T47D (cell line): ENCODE results near the gene TBKBP1.

ENCODE experiments used
- DNase-seq, 2 experiments: peaks; one replicate each; pipeline versions ENCODE4 v3.0.0 to v3.0.0-alpha.2; 2011 to 2012; ENCODE audit warnings: low read depth in 1 of 2, low spot score in 1 of 2
- JUND ChIP-seq: IDR thresholded peaks from 2 replicates; pipeline ENCODE4 v1.6.1; 2012; ENCODE audit warnings: low read depth
- in situ Hi-C: cut with HindIII; loops from 2 replicates; pipeline ENCODE4 v1.10.0; 2016; ENCODE audit warnings: low sequenced_read_pairs, low pct_unique_long_range_greater_than_20kb

TBKBP1 gene

DNA sequence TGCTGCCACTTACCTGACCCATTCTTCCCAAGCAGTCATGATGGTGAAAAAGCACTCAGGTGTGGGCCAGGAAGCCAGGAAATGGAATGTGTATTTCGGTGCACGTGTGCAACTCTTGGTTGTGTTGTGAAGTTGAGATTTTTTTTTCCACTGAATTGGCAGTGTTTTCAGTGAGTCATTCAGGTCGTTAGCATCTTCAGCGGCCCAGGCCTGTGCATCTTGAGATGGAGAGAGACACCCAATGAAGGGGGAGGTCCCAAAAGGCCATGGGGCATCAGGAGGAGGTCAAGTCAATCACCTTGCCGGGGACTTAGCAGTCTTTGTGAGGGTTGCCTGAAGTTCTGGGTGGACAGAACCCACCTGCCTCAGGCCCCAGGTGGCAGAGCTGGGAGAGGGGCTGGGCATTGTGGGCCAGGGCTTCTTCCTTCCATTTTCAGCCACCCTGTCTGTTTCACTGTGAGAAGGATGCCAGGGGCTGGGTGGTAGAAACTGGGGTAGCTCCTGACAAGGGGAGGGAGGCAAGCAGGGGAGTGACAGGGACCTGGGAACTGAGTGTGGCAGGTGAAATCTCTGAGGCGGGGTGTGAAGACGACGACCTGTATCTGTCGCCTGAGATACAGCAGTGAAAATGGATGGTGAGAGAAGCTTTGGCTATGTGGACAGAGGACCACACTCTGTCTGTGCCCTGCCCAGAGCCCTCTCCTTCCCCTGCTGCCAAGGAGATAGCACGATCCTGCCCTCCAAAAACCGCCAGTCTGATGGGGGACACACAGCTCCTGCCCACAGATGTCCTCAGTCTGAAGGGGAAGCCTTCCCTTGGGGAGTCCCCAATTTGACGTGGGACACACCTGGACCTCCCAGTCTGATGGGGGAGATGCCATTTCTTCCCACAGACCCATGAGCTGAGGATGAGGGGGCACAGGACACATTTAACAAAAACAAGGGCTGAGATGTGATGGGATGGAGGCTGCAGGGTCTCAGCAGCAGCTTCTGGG, 11.9 kb downstream of the TBKBP1 start:
- DNase-seq: no peak
- no peak for TF ChIP-seq JUND
- in situ Hi-C loops: no loop called here

DNA sequence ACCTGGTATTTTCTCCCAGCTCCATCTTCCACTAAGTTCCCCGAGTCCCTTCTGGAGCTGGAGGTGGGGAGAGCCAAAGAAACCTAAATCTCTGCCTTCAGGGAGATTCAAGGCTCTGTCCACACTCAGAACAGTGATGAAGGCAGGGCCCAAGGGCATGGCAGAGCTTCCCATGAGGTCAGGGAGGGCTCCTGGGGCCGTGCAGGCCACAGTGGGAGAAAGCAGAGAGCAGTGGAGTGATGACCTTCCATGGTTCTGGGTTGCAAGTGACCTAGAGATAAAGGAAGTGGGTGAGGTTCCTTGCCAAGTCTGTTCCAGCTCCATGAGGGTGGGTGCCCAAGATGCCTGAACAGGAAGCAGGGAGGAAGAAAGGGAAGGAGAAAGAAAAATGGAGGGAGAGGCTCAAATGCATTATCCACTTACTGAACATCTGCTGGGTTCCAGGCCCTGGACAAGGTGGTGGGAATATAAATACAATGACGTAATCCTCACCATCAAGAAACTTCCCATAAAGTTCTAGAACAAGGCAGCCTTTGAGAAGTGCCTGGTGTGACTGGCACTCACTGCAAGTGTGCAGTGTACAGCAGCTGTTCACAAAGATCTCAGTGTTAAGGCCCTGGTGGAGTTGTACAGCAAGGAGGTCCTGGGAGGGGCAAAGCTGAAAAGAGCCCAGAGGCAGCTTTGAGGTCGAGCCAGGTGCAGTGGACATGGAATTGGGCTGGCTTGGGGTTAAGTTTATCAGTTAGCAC, 13.3 kb downstream of the TBKBP1 start:
- in situ Hi-C loops: no loop called here
- no peak for DNase-seq
- TF ChIP-seq JUND: no peak

DNA sequence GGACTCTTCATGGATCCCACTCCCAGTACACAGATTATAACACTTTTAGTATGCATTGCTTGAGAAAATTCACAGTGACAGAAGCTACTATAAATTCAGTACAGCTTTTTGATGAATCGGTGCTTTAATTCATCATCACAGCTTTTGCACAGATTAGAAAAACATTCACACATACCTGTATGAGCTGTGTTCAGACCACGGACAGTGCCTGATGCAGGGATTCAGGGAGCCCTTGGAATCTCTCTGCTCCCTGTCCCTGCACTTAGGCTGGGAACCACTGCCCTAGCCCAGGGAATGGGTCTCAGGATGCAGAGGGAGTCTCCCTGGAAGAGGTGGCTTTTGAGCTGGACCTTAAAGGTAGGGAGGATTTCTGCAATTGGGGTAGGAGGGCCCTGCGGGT, 13.9 kb downstream of the TBKBP1 start:
- no peak for DNase-seq
- TF ChIP-seq JUND: no peak
- in situ Hi-C loops: no loop called here

DNA sequence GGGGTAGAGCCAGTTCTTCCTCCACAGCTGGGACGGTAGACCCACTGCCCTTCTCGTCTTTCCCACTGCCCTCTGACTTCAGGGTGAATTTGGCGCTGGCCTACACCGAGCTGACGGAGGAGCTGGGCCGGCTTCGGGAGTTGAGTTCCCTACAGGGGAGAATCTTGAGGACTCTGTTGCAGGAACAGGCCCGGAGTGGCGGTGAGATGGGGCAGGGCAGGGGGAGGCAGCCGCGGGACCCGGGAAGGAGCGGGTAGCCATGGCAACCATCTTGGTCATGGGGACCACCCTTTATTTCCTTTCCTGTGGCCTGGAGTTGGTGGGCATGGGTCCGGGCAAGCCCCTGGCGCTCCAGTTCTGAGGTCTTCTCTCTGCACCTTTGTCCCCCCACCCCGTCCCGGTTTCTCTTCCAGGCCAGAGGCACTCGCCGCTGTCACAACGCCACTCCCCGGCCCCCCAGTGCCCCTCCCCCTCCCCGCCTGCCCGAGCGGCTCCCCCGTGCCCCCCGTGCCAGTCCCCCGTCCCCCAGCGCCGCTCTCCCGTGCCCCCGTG, 14.4 kb downstream of the TBKBP1 start:
- no peak for TF ChIP-seq JUND
- in situ Hi-C loops: no loop called here
- DNase-seq: no peak

DNA sequence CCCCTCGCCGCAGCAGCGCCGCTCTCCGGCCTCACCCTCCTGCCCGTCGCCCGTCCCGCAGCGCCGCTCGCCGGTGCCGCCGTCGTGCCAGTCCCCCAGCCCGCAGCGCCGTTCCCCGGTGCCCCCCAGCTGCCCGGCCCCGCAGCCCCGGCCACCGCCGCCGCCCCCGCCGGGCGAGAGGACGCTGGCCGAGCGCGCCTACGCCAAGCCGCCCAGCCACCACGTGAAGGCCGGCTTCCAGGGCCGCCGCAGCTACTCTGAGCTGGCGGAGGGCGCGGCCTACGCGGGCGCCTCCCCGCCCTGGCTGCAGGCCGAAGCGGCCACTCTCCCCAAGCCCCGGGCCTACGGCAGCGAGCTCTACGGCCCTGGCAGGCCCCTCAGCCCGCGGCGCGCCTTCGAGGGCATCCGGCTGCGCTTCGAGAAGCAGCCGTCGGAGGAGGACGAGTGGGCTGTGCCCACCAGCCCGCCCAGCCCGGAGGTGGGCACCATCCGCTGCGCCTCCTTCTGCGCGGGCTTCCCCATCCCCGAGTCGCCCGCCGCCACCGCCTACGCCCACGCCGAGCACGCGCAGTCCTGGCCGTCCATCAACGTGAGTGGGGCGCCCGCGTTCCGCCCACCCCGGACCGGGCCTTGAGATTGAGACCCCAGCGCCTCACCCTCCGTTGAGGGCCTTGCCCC, 15.0 kb downstream of the TBKBP1 start:
- no peak for DNase-seq
- in situ Hi-C loops: no loop called here
- no peak for TF ChIP-seq JUND

DNA sequence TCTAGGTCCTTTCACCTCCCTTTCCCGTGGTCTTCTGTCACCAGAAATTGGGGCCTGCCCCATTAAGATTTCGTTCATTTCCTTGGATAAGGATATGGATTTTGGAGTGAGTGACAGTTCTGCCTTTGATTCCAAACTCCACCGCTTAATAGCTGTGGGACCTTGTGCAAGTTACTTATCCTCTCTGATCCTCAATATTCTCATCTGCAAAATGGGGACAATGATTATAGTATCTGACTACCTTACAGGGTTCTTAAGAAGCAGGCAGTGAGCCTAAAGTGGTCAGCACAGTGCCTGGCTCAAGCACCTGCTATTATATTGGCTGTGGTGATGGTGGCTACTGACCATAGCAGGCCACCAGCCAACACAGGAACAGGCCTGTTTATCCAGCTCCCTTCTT, 15.6 kb downstream of the TBKBP1 start:
- in situ Hi-C loops: no loop called here
- no peak for DNase-seq

DNA sequence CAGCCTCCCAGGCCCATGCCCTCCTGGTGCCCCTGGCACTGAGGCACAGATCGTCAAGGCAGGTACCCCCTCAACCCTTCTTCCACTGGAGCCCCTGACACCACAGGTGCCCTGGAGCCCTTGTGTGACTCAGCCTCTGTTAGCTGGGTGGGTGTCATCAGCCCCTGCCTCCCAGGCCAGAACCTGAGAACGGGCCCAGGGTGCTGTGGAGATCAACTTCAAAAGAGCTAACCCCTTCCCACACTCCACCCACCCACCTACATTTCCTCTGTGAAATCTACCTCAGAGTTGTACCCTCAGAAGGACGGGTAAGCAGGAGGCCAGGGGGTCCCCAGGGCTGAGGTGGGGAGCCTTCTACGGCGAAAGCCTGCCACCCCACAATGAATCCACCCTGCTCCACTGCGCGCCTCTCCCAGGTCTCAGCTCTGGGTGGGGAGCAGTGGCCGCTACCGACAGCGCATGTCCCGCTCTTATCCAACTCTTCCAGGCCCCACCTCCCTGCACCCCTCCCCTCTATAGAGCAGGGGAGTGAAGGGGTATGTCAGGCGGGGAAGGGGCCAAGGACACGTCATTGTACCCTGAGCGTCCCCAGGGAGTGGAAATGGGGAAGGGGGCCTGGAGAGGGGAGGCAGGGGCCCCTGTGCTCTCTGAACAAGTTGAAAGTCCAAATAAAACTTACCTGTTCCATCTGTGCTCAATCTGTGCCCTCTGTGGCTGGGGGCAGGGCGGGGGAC, 17.6 kb downstream of the TBKBP1 start:
- DNase-seq: no peak
- no peak for TF ChIP-seq JUND
- in situ Hi-C loops: no loop called here

More for the DNA sequence above, 15.6 kb downstream of the TBKBP1 start:
- TF ChIP-seq JUND: no peak

DNA sequence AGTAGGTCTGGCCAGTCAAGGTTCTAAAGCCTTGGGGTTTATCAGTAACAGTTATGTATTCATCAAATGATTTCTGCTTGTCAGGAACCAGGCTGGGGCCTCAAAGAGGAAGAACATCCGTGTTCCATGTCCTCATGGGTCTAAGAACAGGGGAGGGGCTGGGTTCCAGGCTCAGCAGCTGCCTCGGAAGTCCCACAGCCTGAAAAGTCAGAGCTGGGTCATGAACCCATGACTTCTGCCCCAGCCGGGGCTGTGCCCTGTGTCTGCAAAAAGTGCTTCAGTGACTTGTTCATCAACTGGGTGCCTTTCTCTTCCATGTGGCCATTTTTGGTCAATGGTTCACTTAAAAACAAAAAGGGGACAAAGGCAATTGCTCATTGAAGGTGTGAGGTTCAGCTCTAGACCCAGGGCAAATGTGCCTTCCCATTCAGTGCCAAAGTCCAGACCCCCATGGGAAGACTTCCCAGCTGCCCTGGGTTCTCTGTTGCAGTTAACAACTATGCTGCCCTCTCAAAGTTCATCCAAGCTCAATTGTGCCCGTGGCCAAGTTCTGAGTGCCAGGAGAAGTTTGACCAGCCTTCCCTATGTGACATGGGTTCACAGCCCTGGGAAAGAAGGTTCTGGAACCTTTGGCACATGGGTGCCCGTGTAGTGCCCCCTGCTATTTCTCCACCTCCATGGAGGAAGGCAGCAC, 18.5 kb downstream of the TBKBP1 start:
- TF ChIP-seq JUND: no peak
- in situ Hi-C loops: no loop called here

DNA sequence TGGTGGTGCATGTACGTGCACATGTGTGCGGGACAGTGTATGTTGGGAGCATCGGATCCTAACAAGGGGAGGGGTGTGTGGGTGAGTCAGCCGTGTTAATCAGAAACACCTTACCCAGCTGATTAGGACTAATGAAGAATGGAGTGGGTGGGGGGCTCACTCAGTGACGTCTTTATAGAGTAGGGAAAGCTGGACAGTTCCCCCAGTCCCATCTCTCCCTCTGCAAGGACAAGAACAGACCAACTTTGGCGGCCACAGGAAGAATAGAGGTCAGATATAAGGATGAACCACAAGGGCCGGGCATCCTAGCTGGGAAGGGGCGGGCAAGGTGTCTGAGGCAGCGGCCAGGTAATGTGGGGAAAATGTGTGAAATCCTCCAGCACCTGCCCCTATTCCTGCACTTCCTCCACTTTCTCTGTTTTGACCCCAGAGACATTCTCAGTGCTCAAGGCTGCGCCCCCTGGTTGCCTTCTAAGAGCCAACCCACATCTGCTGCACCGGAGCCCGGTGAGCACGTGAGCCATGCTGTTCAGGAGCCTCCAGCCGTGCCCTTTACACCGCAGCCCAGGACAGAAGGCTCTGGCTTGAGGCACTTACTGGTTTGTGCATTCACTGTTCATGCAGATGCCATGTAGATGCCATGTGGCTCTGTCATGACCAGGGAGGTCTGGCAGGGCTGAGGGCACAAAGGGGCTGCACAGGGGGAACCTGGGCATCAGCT, 20.2 kb downstream of the TBKBP1 start:
- no peak for DNase-seq
- in situ Hi-C loops: no loop called here
- TF ChIP-seq JUND: no peak

More for the DNA sequence above, 18.5 kb downstream of the TBKBP1 start:
- DNase-seq: no peak

DNA sequence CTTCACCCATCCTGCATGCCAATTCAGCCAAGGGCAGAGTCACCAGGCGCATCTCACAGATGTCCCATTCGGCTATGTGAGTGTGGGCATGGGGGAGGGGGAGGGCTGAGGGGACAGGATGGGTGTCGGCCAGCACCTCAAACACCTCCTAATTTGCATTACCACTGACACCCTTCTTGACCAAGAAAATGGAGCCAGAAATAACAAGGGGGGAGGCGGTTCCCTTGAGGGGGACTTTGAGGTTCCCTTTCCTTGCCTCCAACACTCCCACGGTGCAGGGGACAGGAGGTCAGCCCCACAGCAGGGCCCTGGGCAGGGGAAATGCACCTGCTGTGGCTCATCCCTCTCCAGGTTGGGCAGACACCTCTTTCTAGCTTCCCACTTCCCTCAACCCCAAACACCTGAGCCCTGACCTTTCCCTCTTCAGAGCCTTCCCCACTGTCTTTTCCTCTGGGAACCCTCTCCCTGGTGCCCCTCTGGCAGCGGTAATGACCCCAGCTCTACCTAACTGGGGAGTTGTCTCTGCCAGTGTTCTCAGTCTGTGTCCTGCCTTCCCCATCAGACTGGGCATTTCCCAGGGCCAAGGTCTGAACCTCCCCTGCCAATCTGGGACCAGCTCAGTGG, 20.9 kb downstream of the TBKBP1 start:
- in situ Hi-C loops: no loop called here
- DNase-seq: no peak
- TF ChIP-seq JUND: no peak
